MCF 10A (cell line): ENCODE results near the gene LRRC61. TPM values are rescaled to one million over a fixed set of nuclear protein-coding genes. Genes with fewer than 3 reads are reported as not detected.

ENCODE experiments used
- BruUV-seq: library from RNA; stranded (reverse); fragments of 400-500 nt; replicated peaks from 2 replicates; lab custom pipeline; 2021; lab: Mats Ljungman, UMichigan
- CTCF ChIA-PET: fragments of 300-600 bp; sonication (Branson Sonifier 250); formaldehyde crosslinking; extraction: SDS; loops from one replicate; lab custom pipeline; 2021; ENCODE audit warnings: antibody characterized with exemption, inconsistent platforms; lab: Yijun Ruan, JAX
- POLR2A ChIA-PET: fragments of 300-600, 350-650 bp; sonication (Branson Sonifier 250); formaldehyde crosslinking; extraction: SDS; loops from one replicate; lab custom pipeline; 2020; ENCODE audit warnings: antibody characterized with exemption, inconsistent platforms; lab: Yijun Ruan, JAX
- DNase-seq: peaks from one replicate; pipeline ENCODE4 v3.0.0-alpha.2; 2018; ENCODE audit not compliant: unreplicated experiment
- H3K27ac Mint-ChIP-seq: one replicate; pipeline ENCODE4 v1.8.0; 2022; ENCODE audit warnings: mild to moderate bottlenecking, low read depth, mixed read lengths; ENCODE audit not compliant: unreplicated experiment
- H3K27me3 Mint-ChIP-seq: one replicate; pipeline ENCODE4 v1.8.0; 2022; ENCODE audit warnings: mixed read lengths; ENCODE audit not compliant: insufficient read depth, unreplicated experiment
- H3K36me3 Mint-ChIP-seq: one replicate; pipeline ENCODE4 v1.8.0; 2022; ENCODE audit warnings: mild to moderate bottlenecking, moderate library complexity, mixed read lengths; ENCODE audit not compliant: insufficient read depth, unreplicated experiment
- H3K4me1 Mint-ChIP-seq: one replicate; pipeline ENCODE4 v1.8.0; 2022; ENCODE audit warnings: mixed read lengths; ENCODE audit not compliant: insufficient read depth, unreplicated experiment
- H3K4me3 Mint-ChIP-seq: one replicate; pipeline ENCODE4 v1.8.0; 2022; ENCODE audit warnings: mild to moderate bottlenecking, moderate library complexity, mixed read lengths; ENCODE audit not compliant: unreplicated experiment
- H3K9me3 Mint-ChIP-seq: one replicate; pipeline ENCODE4 v1.8.0; 2022; ENCODE audit warnings: mixed read lengths; ENCODE audit not compliant: unreplicated experiment
- intact Hi-C: fragments of 100-400 bp; cut with micrococcal nuclease; formaldehyde crosslinking; loops from 2 replicates; pipeline ENCODE4 v1.14.1; 2022
- total RNA-seq: library from RNA; stranded (reverse); gene quantifications from 2 replicates; pipeline ENCODE4 v1.2.3, GENCODE V29; 2022
- TF ChIP-seq, protein P1 (sequence below): fragments of 200-600 bp; IDR thresholded peaks from one replicate; pipeline ENCODE4 v1.8.0; 2022; ENCODE audit warnings: antibody characterized with exemption, mild to moderate bottlenecking; ENCODE audit not compliant: unreplicated experiment

LRRC61 gene
- total RNA-seq, 1 experiment from 2014 or later, result 8.4 TPM

DNA sequence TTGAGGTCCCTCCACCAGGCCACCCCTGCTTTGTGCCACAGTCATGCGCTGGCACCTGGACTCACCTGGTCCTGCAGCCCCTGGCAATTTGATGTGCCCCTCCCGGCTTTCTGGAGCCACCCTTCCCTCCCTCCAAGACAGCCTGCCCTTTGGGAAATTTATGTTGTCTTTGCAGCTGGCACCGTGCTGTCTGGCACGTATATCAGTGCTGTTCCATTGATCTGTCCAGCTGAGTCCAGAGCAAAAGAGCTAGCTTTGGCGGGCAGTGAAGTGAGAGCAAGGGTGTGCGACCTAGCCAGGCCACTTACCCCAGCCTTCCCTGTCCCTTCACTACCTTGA lies 12.6 kb downstream of the LRRC61 start:
- CTCF ChIA-PET, result interaction anchor here (0.5 to 1.1 kb wide), 3 partner anchors 38 to 443 kb away, joined by 3 read pairs; no protein-coding TSS in a partner anchor
- Mint-ChIP-seq H3K27me3 (no peaks in the 10 kb centered on the region), H3K27ac (no peak overlapping the region), H3K9me3 (no peaks in the 10 kb centered on the region), H3K4me3 (no peak overlapping the region), H3K4me1 (no peaks in the 10 kb centered on the region), H3K36me3 (peaks cover 11% of the 10 kb centered on the region)
- no TSS peak for BruUV-seq
- POLR2A ChIA-PET, result no interaction called here
- TF ChIP-seq, protein P1, sequence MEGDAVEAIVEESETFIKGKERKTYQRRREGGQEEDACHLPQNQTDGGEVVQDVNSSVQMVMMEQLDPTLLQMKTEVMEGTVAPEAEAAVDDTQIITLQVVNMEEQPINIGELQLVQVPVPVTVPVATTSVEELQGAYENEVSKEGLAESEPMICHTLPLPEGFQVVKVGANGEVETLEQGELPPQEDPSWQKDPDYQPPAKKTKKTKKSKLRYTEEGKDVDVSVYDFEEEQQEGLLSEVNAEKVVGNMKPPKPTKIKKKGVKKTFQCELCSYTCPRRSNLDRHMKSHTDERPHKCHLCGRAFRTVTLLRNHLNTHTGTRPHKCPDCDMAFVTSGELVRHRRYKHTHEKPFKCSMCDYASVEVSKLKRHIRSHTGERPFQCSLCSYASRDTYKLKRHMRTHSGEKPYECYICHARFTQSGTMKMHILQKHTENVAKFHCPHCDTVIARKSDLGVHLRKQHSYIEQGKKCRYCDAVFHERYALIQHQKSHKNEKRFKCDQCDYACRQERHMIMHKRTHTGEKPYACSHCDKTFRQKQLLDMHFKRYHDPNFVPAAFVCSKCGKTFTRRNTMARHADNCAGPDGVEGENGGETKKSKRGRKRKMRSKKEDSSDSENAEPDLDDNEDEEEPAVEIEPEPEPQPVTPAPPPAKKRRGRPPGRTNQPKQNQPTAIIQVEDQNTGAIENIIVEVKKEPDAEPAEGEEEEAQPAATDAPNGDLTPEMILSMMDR, result no peak
- DNase-seq, result no peak
- intact Hi-C loops, result no loop called here

DNA sequence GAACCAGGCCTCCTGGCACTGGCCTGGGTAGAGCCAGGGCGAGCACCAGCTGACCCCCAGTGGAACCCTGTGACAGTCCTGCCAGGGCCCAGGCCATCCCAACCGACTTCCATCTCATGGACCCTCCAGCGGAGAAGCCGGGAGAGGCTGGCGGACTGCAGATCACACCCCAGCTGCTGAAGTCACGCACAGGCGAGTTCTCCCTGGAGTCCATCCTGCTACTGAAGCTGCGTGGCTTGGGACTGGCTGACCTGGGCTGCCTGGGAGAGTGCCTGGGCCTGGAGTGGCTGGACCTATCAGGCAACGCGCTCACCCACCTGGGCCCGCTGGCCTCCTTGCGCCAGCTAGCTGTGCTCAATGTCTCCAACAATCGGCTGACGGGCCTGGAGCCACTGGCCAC lies 13.6 kb downstream of the LRRC61 start:
- no peak for DNase-seq
- no peaks in the 10 kb centered on the region for H3K27me3 Mint-ChIP-seq
- H3K27ac Mint-ChIP-seq, result no peak overlapping the region
- no peak overlapping the region for H3K4me3 Mint-ChIP-seq
- H3K36me3 Mint-ChIP-seq, result peaks cover 5% of the 10 kb centered on the region
- ChIA-PET CTCF (interaction anchor here (1.7 kb wide), 1 partner anchor 19 kb away, joined by 9 read pairs; no protein-coding TSS in a partner anchor), POLR2A (no interaction called here)
- TF ChIP-seq, protein P1, result no peak
- no peaks in the 10 kb centered on the region for H3K4me1 Mint-ChIP-seq
- BruUV-seq, result no TSS peak
- intact Hi-C loops, result no loop called here
- H3K9me3 Mint-ChIP-seq, result no peaks in the 10 kb centered on the region

DNA sequence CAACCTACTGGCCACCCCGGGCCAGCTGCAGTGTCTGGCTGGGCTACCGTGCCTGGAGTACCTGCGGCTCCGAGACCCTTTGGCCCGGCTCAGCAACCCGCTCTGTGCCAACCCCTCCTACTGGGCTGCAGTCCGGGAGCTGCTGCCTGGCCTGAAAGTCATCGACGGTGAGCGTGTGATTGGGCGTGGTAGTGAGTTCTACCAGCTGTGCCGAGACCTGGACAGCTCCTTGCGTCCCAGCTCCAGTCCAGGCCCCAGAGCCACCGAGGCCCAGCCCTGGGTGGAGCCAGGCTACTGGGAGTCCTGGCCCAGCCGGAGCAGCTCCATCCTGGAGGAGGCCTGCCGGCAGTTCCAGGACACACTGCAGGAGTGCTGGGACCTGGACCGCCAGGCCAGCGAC lies 14.0 kb downstream of the LRRC61 start:
- no TSS peak for BruUV-seq
- DNase-seq, result no peak
- Mint-ChIP-seq H3K4me3 (no peak overlapping the region), H3K9me3 (no peaks in the 10 kb centered on the region), H3K27me3 (no peaks in the 10 kb centered on the region), H3K27ac (no peak overlapping the region), H3K36me3 (peaks cover 5% of the 10 kb centered on the region), H3K4me1 (no peaks in the 10 kb centered on the region)
- POLR2A ChIA-PET, result no interaction called here
- intact Hi-C loops, result no loop called here
- CTCF ChIA-PET, result interaction anchor here (1.7 kb wide), 1 partner anchor 19 kb away, joined by 9 read pairs; no protein-coding TSS in a partner anchor
- TF ChIP-seq, protein P1, result no peak

DNA sequence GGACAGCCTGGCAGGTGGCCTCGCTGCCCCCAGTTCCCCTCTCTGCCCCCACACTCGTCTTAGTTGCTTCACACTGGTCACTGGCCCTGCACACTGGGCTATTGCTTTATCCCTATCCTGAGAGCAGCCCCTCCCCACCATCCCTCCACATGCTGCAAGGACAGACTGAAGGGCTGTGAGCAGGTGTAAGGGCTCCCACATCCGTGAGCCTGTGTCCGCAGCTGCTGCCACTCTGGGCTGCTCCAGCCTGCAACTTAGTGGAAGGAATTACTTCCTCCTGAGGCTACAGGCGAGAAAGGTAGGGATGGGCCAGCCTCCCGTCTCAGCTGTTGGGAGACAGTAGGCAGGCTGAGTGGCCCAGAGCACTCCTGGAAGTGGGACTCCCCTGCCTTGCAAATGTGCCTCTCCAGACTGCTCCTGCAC lies 14.5 kb downstream of the LRRC61 start:
- H3K9me3 Mint-ChIP-seq, result no peaks in the 10 kb centered on the region
- H3K27me3 Mint-ChIP-seq, result no peaks in the 10 kb centered on the region
- no peak overlapping the region for H3K27ac Mint-ChIP-seq
- no TSS peak for BruUV-seq
- TF ChIP-seq, protein P1, result no peak
- intact Hi-C loops, result no loop called here
- no peak overlapping the region for H3K4me3 Mint-ChIP-seq
- H3K4me1 Mint-ChIP-seq, result no peaks in the 10 kb centered on the region
- POLR2A ChIA-PET, result interaction anchor here (0.5 kb wide), 1 partner anchor 934 kb away, joined by 6 read pairs; no protein-coding TSS in a partner anchor
- CTCF ChIA-PET, result interaction anchor here (1.7 kb wide), 1 partner anchor 18 kb away, joined by 9 read pairs; no protein-coding TSS in a partner anchor
- peaks cover 5% of the 10 kb centered on the region for H3K36me3 Mint-ChIP-seq
- no peak for DNase-seq
